Activated CD4-positive, alpha-beta T cell treated with anti-CD3 and anti-CD28 coated beads for 1 hour (primary cell): ENCODE results near the gene FAM78B.

Source experiments
- DNase-seq: peaks from one replicate; pipeline ENCODE4 v3.0.0-alpha.2; 2020

Gene FAM78B

DNA sequence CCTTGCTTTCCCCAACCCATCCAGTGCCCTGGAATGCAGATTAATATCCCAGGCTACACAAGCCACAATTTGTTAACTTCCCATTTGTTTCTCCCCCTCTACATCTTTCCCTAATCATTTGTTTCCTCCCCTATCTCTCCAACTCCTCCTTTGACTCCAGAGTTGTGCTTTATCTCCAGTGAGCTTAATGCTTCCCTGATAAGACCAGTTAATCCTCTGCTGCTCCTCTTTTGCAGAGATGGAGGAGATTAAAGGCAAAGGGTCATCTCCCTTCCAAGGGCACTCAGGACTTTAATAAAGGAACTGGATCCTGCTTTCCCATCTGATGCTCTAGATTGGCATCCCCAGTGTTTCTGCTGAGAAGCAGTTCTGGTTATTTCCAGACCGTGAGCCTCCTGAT, 7.1 kb downstream of the FAM78B start:
- no peak for DNase-seq

DNA sequence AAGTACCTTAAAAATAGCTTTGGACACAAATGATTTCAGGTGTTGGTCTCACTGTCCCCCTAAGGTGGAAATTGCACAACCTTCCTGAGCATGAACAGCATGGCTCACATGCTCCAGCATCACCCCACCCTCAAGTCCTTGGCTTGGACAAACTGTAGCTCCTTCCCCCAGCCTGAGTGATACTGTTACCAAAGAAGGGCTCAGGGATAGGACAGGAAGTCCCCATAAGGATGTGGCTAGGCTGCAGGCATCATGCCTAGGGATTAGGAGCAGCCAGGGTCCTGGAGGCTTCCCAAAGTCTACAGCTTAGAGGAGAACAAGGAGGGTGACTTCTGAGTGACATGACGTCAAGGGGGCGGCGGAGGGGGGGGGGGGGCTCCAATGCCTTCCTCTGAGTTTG, 10.1 kb downstream of the FAM78B start:
- DNase-seq, result no peak

DNA sequence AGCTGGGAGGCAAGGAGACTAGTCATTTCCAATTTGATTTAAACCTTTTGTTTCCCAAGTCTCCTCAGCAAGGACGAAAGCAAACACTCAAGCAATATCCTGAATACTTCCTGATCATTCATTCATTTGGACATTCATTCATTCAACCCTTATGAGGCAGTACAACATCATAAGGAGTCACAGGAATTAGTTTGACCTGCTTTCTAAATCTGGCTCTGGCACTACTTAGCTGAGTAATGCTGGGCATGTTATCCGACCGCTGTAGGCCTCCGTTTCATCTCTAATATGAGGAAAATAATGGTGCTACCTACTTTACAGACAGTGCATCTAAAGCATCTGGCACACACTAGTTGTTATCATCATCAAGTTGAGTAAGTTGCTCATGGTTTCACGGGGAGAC, 11.7 kb downstream of the FAM78B start:
- no peak for DNase-seq

DNA sequence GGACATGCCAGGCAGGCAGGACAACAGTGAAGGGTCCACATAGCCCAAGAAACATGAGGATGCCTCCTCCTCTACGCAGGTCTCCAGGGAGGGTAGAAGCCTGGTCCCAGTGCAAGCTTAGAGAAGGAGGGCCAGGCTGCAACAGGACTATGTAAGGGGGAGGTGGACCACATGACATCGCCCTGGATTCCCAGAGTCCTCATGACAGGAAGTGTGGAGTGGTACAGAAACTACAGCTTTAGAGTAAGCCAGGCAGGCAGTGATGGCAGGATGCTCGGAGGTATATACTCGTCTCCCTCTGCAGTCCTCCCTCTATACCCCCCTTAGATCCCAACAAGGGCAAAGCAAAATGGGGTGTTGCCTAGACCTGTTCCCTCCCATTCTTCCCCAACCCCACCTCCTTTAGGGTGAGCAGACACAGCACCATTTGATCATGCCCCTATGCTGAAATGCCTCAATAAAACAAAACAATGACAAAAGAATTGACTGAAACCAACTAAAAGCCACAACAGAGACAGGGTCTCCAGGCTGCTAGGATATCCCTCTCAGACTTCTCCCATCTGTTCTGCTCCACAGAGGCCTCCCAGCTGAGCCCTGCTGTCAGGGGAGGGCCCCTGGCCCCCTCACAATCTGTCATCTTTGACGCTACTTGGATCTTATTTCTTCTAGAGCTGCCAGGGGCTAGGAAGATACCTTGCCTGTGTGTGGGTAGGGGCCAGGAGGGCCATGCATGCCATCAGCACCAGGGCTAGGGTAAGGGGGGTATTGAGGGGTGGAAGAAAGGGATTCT, 13.1 kb downstream of the FAM78B start:
- DNase-seq, result no peak

DNA sequence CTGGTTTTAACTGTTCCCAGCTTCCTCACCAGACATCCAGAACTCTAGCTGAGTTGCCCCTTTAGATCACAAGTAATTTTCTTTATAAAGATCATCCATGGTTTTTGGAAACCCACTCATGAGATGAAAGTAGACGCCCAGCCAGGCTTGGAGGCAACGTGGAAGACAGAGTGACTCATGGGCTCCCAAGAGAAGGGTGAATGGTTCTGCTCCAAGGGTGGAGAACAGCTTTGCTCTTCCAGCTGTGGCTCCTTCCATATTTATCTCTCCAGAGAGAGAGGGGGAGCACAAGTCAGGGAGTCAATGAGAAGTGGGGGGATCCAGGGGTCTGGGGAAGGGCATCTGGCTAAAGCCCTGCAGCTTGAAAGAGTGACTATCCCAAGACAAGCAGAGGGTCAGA, 13.8 kb downstream of the FAM78B start:
- no peak for DNase-seq

DNA sequence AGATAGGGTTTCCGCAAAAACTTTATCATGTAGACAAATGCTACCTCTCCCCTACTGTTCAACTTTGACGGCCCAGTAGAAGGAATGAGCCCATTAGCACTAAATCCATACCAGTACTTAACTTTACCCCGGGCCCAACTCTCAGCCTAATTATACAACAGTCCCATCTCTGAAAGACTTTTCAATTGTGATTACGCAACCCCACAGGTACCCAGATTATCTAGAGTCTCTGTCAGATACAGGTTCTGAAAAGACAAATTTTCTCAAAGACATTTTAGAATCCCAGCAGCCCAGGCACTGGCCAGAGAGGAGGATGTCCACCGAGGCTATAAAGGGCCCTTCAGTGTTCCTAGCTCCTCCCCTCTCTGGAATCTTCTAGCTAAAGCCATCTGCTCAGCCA, 15.0 kb downstream of the FAM78B start:
- DNase-seq, result no peak

DNA sequence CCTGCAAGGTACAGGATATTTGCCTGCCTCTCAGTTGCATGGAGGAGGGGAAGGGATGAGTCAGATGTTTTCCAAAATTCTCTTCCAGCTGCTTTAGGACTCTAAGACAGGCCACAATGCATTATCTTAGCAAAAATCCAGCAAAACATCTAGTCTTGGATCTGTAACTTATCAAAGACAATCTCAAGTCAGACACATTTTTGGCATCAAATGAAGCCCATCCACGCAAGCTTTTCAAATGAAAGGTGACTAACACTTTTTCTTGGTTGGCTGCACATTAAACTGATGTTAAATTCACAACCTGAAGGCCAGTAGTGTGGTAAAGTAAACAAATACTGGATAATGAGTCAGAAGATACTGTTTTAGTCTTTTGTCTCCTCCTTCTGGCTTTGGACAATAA, 21.3 kb downstream of the FAM78B start:
- DNase-seq, result no peak

DNA sequence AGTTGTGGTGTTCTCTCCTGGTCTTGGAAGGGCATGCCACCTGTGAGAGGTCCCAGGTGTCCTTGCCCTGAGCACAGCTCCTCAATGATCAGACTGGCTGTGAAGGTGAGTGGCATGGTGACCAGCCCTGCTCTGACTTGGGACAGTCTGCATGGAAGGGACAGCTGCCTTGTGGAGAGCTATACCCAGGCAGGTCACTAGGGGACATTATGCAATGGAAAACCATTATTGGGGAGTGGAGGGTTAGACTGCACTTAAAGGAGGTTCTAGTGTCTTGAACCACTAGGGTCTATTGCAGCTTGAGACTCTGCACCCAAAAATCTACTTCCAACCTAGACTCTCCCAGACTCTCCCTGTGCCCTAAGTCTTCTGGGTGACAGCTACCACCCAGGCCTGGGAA, 24.8 kb downstream of the FAM78B start:
- no peak for DNase-seq

DNA sequence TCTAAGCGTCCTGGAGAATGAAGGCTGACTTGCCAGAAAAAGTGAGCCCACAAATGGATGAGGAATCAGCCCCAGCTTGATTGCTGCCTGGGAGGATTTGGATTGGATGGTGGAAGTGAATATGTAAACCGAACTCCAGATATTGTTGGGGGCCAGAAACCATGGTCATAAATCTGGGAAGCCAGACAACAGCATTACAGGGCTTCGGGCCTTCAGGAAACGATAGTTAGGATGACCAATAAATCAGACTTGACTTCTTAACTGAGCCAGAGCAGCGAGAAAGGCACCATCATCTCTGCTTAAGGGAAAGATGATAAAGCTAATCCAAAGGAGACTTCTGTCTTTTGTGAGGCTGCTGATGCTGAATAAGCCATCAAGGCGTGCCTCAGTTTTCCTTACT, 26.6 kb downstream of the FAM78B start:
- DNase-seq, result no peak

DNA sequence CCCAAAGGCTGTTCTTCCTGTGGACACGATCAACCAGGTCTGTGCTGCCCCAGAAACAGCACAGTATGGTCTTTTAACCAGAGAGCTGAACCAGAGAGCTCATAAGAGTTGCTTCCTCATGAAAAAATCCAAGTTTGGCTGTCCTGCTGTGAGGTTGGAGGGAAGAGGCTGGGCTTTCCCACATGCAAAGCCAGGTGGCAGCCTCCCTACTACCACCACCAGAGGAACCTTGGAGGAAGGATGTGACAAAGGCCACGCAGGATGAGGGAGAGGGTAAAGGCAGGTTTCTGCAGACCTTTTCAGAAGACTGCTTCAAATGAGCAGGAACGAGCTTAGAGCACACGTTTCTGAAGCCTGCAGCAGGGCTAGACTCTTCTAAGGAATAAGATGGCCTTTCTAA, 27.1 kb downstream of the FAM78B start:
- DNase-seq, result no peak

DNA sequence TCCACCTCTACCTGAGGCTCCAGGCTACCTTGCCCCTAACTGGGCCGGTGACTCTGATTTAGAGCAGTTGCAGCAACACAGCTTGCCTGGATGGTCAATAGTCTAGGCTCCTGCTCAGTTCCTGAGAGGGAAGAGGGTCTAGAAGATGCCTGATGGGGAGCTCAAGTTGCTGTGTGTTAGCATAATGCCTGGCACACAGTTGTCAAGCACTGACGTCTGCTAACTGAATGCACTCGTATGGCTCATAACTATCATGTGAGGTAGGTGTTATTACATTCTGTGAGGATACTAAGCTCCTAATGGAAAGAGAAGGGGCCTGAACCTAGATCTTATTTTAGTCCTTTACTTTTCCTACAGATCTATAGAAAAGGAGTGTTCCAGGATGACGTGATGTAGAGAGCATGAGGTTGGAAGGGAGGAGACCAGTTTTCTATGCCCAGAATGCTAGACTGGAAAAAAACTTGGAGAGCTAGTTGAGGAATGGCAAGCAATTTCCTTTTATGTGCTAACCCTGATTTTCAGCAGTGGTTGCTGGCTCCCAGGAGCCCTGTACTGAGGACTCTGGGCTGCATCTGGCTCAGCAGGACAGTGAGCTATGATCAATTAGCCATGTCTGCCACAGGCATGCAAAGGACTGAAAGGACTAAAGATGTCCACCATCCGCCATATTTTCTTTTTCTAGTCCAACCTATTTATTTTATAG, 30.0 kb downstream of the FAM78B start:
- DNase-seq, result no peak

DNA sequence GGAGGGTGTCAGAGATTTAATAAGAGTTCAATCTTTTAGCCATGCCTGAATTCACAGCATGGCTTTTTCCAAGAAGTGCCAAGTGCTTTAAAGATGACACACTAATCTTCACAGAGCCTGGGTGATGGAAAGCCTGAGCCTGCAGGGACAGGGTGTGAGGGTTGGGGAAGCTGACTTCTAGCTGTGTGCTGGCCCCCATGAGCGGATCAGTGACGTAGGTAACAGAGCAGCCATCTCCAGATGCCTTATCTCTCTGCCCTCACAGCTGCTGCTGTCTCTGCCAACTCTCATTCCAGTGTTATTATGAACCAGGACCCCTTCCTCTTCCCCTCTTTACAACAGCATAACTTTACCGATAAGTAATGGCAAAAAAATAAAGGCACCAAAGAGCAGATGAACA, 30.6 kb downstream of the FAM78B start:
- no peak for DNase-seq

DNA sequence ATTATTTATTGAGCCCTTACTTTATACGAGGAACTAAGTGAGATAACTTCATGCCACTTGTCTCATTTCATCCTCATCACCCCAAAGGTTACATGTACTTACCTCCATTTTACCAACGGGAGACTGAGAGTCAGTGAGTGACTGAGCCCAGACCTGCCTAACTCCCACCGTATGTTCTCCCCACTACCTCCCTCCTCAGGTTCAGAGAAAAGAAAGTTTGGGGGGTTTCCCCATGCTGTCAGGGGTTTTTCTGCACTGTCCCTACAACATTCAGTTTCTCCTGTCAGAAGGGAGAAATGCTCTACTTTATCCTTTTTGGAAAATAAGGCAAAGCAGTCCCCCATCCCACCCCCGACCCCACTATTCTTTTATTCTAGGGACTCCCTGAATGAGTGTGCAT, 32.9 kb downstream of the FAM78B start:
- DNase-seq, result no peak

DNA sequence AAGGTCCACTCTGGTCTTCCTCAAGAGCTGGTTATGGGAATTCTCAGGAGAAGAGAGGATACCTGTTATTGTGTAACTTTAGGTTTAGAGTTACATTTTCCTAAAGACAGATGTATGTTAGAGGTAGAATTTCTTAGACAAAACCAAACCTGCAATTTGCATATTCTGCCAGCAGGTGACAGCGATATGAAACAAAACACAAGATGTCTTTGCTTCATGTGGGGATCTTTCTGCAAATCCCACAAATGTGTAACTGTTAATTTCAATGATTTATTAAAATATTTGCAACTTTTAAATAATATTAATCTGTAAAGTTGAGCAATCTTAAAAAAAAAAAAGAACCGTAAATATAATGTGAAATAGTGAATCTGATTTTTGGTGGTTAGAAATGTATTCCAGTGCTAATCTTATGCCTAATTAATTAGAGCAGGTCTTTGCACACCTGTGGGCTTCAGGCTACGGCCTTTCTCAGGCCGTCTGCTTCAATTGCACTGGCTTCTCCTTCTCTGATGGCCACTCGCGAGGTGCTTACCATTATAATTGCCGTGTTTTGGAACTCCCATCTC, 33.4 kb downstream of the FAM78B start:
- DNase-seq, result no peak

DNA sequence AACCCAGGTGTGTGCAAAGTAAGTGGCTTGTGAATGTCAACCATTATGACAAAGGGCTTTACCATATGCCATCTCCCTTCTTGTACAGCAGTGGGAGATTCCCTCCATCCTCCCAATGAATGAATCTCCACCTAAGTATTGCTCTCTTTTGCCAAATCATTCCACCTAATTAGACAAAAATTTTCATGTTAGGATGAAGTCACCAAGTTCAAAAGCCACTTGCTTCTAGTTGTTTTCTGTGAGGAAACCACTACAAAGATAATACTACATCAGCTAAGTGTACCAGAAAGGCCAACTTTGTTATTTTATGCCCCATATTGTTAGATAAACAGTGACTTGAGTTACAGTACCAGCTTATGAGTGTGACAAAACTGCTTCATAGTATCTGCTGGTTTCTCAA, 34.3 kb downstream of the FAM78B start:
- DNase-seq, result no peak

DNA sequence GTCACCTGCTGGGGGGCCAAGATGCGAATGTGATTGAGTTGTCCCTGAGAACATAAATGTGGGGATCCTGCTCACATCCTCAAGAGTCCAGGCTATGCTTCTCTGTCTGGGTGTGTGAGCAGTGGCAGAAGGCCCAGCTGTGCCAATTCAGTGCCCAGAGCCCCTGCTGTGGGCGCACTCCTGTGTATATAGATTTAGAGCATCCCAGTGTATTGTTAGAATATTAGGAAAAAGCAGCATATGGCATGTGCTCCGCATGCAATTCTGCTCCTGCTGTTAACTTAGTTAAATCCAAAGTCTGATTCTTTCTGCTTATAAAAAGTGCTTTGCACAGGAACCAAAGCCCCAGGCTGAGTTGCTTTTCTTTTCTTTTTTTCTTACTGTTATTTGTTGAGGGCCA, 37.8 kb downstream of the FAM78B start:
- no peak for DNase-seq

DNA sequence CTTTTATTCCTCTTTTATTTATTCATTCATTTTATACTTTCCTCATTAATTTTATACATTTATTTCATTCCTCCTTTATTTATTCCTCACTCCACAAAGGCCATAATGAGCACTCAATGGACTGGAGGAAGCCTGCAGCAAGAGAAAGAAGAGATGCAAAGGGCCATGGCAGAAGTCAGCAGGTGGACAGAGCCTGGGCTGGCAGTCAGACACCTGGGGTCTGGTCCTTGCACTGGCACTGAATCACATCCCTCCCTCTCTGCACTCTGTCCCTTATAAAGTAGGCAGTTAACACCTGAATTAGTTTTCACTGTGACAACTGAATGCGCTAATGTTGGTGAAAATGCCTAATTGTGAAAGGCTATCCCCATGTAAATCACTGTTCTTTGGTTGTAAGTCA, 38.6 kb downstream of the FAM78B start:
- no peak for DNase-seq

DNA sequence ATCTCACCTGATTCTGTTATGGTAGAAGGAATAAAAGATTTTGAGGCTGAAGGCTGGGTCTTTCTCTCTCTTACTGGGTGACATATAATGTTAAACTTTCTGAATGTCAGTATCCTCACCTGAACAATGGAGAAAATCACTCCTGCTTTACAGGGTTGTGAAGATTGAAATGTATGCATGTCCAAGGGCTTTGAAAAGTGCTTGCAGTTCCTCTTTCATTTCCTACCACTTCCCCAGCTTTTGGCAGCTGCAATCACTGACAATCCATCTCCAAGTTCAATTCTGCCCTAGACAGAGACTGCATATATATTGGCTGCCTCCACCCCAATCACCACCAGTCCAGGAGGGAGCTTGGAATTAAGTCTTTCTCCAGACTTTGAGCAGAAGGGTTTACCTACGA, 39.8 kb downstream of the FAM78B start:
- DNase-seq, result no peak

DNA sequence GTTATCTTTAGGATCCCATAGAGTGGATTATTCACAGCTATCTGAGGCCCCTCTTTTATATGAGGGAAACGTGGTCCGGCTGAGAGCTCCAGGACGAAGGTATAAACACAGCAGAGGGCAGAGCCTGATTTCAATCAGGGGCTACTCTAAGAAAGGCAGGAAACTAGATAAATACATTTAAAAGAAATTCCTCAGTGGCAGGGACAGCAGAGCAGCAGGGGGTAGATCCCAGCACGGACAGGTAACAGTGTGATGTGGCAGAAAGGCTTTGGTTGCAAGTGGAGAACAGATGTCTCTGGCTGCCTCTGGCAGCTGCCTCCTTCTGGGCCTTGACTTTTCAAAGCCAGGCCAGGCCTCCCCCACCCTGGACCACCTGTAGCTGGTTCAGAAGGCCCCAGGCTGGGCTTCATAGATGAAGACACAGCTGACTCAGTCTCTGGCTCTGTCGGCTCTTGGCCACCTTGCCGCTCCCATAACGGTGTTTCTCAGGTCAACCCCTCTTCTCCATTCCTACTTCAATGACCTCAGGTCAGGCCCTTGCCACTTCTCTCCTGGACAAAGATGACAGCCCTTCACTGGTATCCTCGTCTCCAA, 43.8 kb downstream of the FAM78B start:
- no peak for DNase-seq

DNA sequence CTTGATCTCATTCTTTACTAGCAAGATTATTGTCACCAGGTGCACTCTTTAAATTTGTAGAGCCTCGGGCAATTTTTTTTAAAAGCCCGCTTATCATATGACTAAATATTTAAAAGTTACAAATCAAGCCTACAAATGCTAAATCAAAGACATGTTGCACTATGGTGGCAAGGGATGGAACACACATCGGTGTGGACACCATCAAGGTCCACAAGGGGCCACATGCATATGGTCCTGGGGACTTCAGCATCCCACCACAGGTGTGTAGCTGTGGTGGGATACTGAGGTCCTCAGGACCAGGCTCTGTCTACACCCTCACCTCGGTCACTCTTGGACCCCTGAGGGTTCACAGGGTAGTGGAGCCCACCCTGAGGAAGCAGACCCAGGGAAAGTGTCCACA, 45.8 kb downstream of the FAM78B start:
- no peak for DNase-seq

DNA sequence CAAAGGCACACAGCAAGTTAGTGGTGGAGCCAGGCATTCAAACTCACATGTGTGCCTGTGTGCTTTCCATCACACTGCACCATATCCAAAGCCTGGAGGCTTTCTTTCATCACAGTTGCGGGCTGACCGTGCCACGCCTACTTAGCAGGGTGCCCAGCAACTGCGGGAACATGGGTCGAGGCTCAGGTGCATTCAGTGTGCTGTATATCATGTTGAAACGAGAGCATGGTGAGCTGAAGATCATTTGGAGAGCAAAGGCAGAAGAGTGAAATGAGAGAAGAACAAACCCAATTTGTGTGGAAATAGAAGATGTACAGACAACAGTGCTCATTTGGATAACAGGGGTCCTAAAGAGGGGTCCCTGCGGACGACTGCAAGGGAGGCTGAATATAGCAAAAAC, 46.5 kb downstream of the FAM78B start:
- no peak for DNase-seq

DNA sequence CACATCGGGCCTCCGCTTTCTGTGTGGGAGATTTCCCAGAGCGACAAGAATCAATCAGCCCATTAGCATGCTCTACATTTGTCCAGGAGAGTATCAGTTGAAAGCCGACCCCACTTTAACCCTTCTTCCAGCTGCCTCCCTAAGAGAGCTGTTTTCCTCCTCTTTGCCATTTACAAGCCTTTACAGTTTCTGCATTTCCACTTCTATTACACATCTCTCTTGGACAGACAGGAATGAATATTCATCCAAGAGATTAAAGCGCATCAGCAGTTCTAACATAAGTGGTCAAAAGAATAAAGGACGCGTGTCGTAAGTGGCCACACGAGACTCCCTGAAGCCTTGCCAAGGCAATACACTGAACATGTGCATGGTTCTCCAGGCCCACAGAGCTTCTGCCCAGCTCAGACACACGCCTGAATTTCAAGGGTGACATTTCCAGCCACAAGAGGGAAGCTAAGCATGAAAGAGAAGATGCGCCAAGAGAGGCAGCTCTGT, 47.3 kb downstream of the FAM78B start:
- no peak for DNase-seq

DNA sequence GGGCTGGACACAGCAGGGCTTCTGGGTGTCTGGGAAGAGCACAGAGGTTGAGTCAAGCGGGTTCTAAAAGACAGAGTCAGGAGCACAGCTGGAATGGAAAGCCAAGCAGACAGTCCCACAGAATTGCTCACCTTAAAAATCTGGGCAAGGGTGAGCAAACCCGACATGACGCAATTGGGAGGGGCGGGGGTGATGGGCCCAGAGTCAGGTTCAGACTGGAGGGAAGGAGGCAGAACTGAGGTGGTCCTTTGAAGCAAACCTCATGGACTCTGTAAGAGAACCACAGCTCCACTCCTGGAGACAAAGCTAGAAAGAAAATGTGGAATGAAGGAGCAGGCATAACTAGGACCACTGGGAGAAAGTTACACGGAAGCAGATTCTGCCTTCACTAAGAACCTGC, 49.0 kb downstream of the FAM78B start:
- DNase-seq, result no peak

DNA sequence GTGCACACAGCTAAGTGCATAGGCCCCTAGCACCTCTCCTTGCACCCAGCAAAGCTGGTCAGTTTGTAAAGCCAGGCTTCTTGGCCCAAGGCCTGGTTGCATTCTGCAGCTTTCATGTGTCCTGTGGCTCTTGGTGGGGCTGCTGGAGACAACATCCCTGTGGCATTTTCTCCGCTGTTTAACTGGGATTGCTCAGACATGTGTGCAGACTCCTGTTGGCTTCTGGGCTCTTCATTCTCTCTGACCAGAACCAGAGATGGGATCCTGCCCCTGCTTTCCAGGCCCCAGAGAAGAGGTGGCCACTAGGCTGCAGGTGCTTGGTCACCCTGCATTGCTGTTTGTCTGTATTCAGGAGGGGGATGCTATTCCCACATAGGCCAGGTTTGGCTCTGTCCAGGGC, 50.8 kb downstream of the FAM78B start:
- DNase-seq, result no peak
